ENCODE measurements around the gene ZFP92. TPM values are rescaled to one million over a fixed set of nuclear protein-coding genes. Genes with fewer than 3 reads are reported as not detected.

Gene ZFP92
- total RNA-seq, 2 experiments from 2014 or later, result 1.2 to 1.3 TPM

DNA sequence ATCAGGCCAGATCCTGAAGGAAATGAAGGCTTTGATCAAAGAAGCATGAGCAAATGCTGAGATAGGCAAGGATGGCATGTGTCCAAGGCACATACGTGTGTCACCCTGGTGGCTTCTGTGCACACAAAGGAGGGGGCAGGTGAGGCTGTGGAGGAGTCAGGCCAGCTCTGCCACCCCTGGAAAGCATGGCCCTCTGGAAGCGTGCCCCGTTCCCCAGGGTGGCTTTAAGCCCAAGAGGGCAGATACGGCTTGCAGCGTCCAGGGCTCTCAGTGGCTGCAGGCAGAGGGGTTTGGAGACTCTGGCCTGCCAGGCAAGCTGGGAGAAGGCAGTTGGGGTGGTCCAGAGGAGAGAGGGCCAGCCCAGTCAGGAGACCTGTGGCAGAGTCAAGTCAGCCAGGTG lies 35.7 kb upstream of the ZFP92 start:
- Mint-ChIP-seq H3K36me3 (ENCODE audit: low read depth) (no peaks in the 10 kb centered on the region), H3K4me3 (no peak overlapping the region), H3K27me3 (no peaks in the 10 kb centered on the region), H3K9me3 (no peaks in the 10 kb centered on the region), H3K27ac (no peak overlapping the region), H3K4me1 (ENCODE audit: low read depth) (peaks cover 4% of the 10 kb centered on the region)
- ChIA-PET CTCF (no interaction called here), POLR2A (no interaction called here)
- DNase-seq (no peak), ATAC-seq (no peak)
- intact Hi-C loops (cut with micrococcal nuclease), result no loop called here
- TF ChIP-seq, protein P1, sequence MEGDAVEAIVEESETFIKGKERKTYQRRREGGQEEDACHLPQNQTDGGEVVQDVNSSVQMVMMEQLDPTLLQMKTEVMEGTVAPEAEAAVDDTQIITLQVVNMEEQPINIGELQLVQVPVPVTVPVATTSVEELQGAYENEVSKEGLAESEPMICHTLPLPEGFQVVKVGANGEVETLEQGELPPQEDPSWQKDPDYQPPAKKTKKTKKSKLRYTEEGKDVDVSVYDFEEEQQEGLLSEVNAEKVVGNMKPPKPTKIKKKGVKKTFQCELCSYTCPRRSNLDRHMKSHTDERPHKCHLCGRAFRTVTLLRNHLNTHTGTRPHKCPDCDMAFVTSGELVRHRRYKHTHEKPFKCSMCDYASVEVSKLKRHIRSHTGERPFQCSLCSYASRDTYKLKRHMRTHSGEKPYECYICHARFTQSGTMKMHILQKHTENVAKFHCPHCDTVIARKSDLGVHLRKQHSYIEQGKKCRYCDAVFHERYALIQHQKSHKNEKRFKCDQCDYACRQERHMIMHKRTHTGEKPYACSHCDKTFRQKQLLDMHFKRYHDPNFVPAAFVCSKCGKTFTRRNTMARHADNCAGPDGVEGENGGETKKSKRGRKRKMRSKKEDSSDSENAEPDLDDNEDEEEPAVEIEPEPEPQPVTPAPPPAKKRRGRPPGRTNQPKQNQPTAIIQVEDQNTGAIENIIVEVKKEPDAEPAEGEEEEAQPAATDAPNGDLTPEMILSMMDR (IDR thresholded peaks at IDR 0.05), result no peak

DNA sequence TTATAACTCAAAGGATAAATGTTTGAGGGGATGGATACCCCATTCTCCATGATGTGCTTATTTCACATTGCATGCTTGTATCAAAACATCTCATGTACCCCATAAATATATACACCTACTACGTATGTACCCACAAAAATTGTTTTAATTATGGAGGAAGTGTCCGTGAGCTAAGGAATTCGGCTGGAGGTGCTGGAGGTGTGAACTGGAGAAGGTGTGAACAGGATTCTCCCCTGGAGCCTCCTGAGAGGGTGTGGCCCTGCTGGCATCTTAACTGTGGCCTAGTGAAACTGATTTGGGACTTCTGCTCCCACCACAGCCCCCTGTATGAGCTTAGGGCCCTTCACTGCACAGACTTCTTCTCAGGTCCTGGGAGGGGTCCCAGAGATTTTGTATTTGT lies 33.5 kb upstream of the ZFP92 start:
- Mint-ChIP-seq H3K4me1 (ENCODE audit: low read depth) (no peaks in the 10 kb centered on the region), H3K27ac (no peak overlapping the region), H3K36me3 (ENCODE audit: low read depth) (no peaks in the 10 kb centered on the region), H3K27me3 (no peaks in the 10 kb centered on the region), H3K9me3 (no peaks in the 10 kb centered on the region), H3K4me3 (no peak overlapping the region)
- no peak for ATAC-seq
- ChIA-PET CTCF (no interaction called here), POLR2A (no interaction called here)
- DNase-seq, result no peak
- TF ChIP-seq, protein P1 (IDR thresholded peaks at IDR 0.05), result no peak
- intact Hi-C loops (cut with micrococcal nuclease), result no loop called here

DNA sequence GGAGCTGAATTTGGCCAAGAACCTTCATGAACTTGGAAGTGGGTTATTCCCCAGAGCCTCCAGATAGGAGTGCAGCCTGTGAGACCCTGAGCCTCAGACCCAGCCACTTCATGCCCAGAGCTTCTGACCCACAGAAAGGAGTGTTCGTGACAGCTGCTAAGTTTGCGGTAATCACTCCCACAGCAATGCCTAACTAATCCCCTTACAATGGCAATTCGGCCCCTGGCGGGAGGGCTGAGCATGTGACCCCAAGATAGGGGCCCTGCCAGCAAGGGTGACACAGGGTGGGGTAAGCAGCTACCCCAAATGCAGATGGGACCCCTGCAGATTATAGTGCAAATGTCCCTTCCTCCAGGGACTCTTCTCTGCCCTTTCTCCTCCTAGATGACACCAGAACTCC lies 32.7 kb upstream of the ZFP92 start:
- POLR2A ChIA-PET, result no interaction called here
- no peak for ATAC-seq
- no peak for DNase-seq
- TF ChIP-seq, protein P1 (IDR thresholded peaks at IDR 0.05), result no peak
- Mint-ChIP-seq H3K4me3 (no peak overlapping the region), H3K27ac (no peak overlapping the region), H3K9me3 (no peaks in the 10 kb centered on the region), H3K27me3 (no peaks in the 10 kb centered on the region), H3K4me1 (ENCODE audit: low read depth) (no peaks in the 10 kb centered on the region), H3K36me3 (ENCODE audit: low read depth) (no peaks in the 10 kb centered on the region)
- intact Hi-C loops (cut with micrococcal nuclease), result no loop called here
- CTCF ChIA-PET, result no interaction called here

DNA sequence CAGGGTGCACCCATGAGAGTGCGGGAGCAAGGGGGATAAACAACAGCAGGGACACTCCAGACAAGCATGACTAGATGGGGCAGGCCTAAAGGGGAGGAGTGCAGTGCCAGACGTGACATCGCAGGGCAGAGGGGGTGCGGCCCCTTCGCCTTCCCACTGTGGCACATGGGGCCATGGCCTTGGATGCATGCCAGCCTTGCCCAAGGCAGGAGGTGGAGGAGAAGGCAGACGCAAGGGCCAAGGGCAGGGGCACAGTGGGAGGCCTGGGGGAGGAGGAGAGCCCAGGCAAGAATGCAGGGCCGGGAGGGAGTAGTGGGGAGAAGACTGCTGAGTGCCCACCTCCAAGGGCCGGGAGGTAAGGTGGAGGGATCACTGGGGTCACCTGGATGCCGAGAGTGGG lies 31.8 kb upstream of the ZFP92 start:
- Mint-ChIP-seq H3K36me3 (ENCODE audit: low read depth) (no peaks in the 10 kb centered on the region), H3K27me3 (no peaks in the 10 kb centered on the region), H3K4me3 (no peak overlapping the region), H3K4me1 (ENCODE audit: low read depth) (no peaks in the 10 kb centered on the region), H3K27ac (no peak overlapping the region), H3K9me3 (no peaks in the 10 kb centered on the region)
- ChIA-PET CTCF (no interaction called here), POLR2A (no interaction called here)
- intact Hi-C loops (cut with micrococcal nuclease), result no loop called here
- DNase-seq (no peak), ATAC-seq (no peak)
- TF ChIP-seq, protein P1 (IDR thresholded peaks at IDR 0.05), result no peak

DNA sequence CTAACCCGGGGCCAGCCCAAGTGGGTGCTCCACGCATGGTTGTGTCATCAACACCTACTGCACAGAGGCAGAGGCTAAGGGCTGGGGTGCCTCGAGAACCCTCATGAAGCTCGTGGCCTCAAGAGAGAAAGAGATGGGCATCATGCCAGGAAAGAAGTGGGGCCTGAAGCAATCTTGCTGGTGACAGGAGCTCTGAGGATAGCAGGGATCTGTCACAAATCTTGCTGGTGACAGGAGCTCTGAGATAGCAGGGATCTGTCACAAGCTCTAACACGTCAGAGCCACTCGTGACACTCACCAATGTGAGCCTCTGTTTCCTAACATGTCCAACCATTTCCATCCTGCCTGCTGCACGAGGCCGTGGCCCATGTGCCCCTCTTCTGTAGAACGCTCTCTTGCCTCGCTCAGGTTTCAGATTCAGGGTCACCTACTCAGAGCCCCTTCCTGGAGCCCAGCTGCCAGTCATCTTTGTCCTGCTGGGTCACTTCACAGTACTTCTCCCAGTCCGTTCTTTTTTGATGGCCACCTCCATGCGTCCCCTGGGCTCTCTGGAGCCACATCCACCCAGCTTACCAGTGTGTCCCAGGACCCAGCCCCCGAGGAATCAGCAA lies 31.2 kb upstream of the ZFP92 start:
- CTCF ChIA-PET, result no interaction called here

More for the DNA sequence above, 31.2 kb upstream of the ZFP92 start:
- no peak for ATAC-seq
- no peaks in the 10 kb centered on the region for H3K27me3 Mint-ChIP-seq
- no peaks in the 10 kb centered on the region for H3K36me3 Mint-ChIP-seq (ENCODE audit: low read depth)
- POLR2A ChIA-PET, result no interaction called here
- H3K27ac Mint-ChIP-seq, result no peak overlapping the region
- no peaks in the 10 kb centered on the region for H3K4me1 Mint-ChIP-seq (ENCODE audit: low read depth)
- no peak overlapping the region for H3K4me3 Mint-ChIP-seq
- no peak for DNase-seq
- no peaks in the 10 kb centered on the region for H3K9me3 Mint-ChIP-seq
- TF ChIP-seq, protein P1 (IDR thresholded peaks at IDR 0.05), result no peak
- intact Hi-C loops (cut with micrococcal nuclease), result no loop called here
